TTC549 (cell line): Measurements from ENCODE around the gene SSC5D.
"Not testable (repeated sequence)": the region's sequence is repeated elsewhere in the genome, so short reads cannot be mapped to it uniquely, and the experiment has no call there.

Experiments
- FAIRE-seq: peaks from 2 replicates; lab custom pipeline; 2012; peaks lifted over from hg19 to GRCh38; lab: Jason Lieb, UNC

The SSC5D gene

GRCh38 chr19:55487924-55488687 is at the start of gene SSC5D:
TSS of gene SSC5D (plus strand) at chr19:55488436. CDS start at chr19:55488590, 154 bp downstream.
- FAIRE-seq: no peak

GRCh38 chr19:55439052-55439451 is 49.2 kb upstream of the SSC5D start:
- no peak for FAIRE-seq

- FAIRE-seq: no peak
Measured at GRCh38 chr19:55440411-55441105, 47.7 kb upstream of the SSC5D start.

GRCh38 chr19:55441319-55441691 is 46.9 kb upstream of the SSC5D start:
- no peak for FAIRE-seq

- no peak for FAIRE-seq
Measured at GRCh38 chr19:55441692-55442321, 46.4 kb upstream of the SSC5D start.

- FAIRE-seq: no peak
Measured at GRCh38 chr19:55442372-55442961, 45.8 kb upstream of the SSC5D start.

- FAIRE-seq: no peak
Measured at GRCh38 chr19:55443045-55443823, 45.0 kb upstream of the SSC5D start, which contains the start of gene SHISA7. TSS of gene SHISA7 (minus strand) at chr19:55443300. CDS start at chr19:55442863, 437 bp downstream.

- no peak for FAIRE-seq
Measured at GRCh38 chr19:55443824-55444480, 44.3 kb upstream of the SSC5D start.

- FAIRE-seq: no peak
Measured at GRCh38 chr19:55444646-55445045, 43.6 kb upstream of the SSC5D start.

GRCh38 chr19:55446060-55446459 is 42.2 kb upstream of the SSC5D start:
- no peak for FAIRE-seq

- no peak for FAIRE-seq
Measured at GRCh38 chr19:55447421-55448174, 40.6 kb upstream of the SSC5D start.

GRCh38 chr19:55448175-55448490 is 40.1 kb upstream of the SSC5D start:
- not testable (repeated sequence) for FAIRE-seq

- no peak for FAIRE-seq
Measured at GRCh38 chr19:55449469-55449868, 38.8 kb upstream of the SSC5D start.

GRCh38 chr19:55451163-55451964 is 36.9 kb upstream of the SSC5D start:
- FAIRE-seq: no peak

- no peak for FAIRE-seq
Measured at GRCh38 chr19:55451965-55452748, 36.1 kb upstream of the SSC5D start.

- no peak for FAIRE-seq
Measured at GRCh38 chr19:55452749-55453346, 35.4 kb upstream of the SSC5D start.

- FAIRE-seq: no peak
Measured at GRCh38 chr19:55453511-55454260, 34.5 kb upstream of the SSC5D start.

GRCh38 chr19:55454787-55455243 is 33.4 kb upstream of the SSC5D start:
- no peak for FAIRE-seq
